Lung (tissue), 12 donors: ENCODE results near the gene VPS35. TPM values are rescaled to one million over a fixed set of nuclear protein-coding genes. Genes with fewer than 3 reads are reported as not detected.

Experiments
- ATAC-seq: fragments of 200-7000 bp; cut with Tn5 transposase; one replicate; pipeline ENCODE4 v1.9.1; 2020; ENCODE audit warnings: moderate number of reproducible peaks; ENCODE audit not compliant: insufficient read depth, low FRiP score
- DNase-seq, 3 donors: peaks; one replicate each; pipeline ENCODE4 v3.0.0-alpha.2; 2013 to 2017
- H3K27ac ChIP-seq, 2 donors: one replicate each; pipeline ENCODE4 v1.5.1; 2013; ENCODE audit warnings: mild to moderate bottlenecking in 2 of 2, moderate library complexity in 2 of 2, control low read depth in 1 of 2, inconsistent platforms in 1 of 2, low read depth in 1 of 2, low read length in 1 of 2
- H3K27me3 ChIP-seq, 3 donors: one replicate each; pipeline ENCODE4 v1.5.1; 2013; ENCODE audit warnings: low read length in 2 of 3; ENCODE audit not compliant: control insufficient read depth in 3 of 3, insufficient read depth in 3 of 3
- H3K36me3 ChIP-seq, 4 donors: one replicate each; pipeline ENCODE4 v1.5.1; 2013; ENCODE audit warnings: low read length in 4 of 4, mild to moderate bottlenecking in 1 of 4, moderate library complexity in 1 of 4; ENCODE audit not compliant: control insufficient read depth in 4 of 4, insufficient read depth in 4 of 4
- H3K4me1 ChIP-seq, 5 donors: one replicate each; pipeline ENCODE4 v1.5.1; 2013; ENCODE audit warnings: low read length in 5 of 5, mild to moderate bottlenecking in 2 of 5, moderate library complexity in 1 of 5; ENCODE audit not compliant: control insufficient read depth in 5 of 5, insufficient read depth in 5 of 5
- H3K4me3 ChIP-seq: one replicate; pipeline ENCODE4 v1.5.1; 2013; ENCODE audit warnings: mild to moderate bottlenecking, control low read depth, moderate library complexity
- H3K9ac ChIP-seq, 2 donors: one replicate each; pipeline ENCODE4 v1.5.1; 2013; ENCODE audit warnings: low read length in 2 of 2, control low read depth in 1 of 2; ENCODE audit not compliant: insufficient read depth in 1 of 2
- H3K9me3 ChIP-seq, 4 donors: one replicate each; pipeline ENCODE4 v1.5.1; 2013; ENCODE audit warnings: low read length in 3 of 4, mild to moderate bottlenecking in 1 of 4, moderate library complexity in 1 of 4; ENCODE audit not compliant: control insufficient read depth in 4 of 4, insufficient read depth in 3 of 4
- CTCF ChIP-seq: IDR thresholded peaks from 2 replicates; pipeline ENCODE4 v1.5.1; 2012; ENCODE audit warnings: mild to moderate bottlenecking; ENCODE audit errors: control extremely low read depth, extremely low read depth
- WGBS, 2 donors: extraction: QIAGEN DNeasy Blood & Tissue Kit; methylation state at CpG; one replicate each; pipeline ENCODE4 v1.1.7; 2013; 5-methylcytosine and 5-hydroxymethylcytosine counted together
- polyA plus RNA-seq, 2 donors: library from polyadenylated mRNA; stranded (reverse); fragments of 200-250 nt; gene quantifications; one replicate each; pipeline ENCODE4 v1.2.1, GENCODE V29; 2013
- total RNA-seq, 2 donors: library from RNA; depleted of rRNA in 1 of 2; stranded (reverse); fragments of >200 nt in 1 of 2; gene quantifications; one replicate each; pipeline ENCODE4 v1.2.1, GENCODE V29; 2014 to 2021
- donor health status: control.
- donor health status: control.
- donor health status: Bipolar disorder and iron deficiency.
- donor health status: healthy.
- donor health status: DM: yes; HTN: yes; CAD: no.

Gene VPS35
- total and polyA plus RNA-seq, 4 donors: 16.6 to 104 (median 69.0) TPM

- peak in 1 of 3 donors; percentile 12 for DNase-seq
- WGBS, 2 donors: 68 to 83% methylated on average over 17 of the region's 17 CpGs
- no peak overlapping the region for H3K9ac ChIP-seq
Observed at GRCh38 chr16:46730801-46731690, 42.1 kb upstream of the VPS35 start.

GRCh38 chr16:46730126-46730525, 41.1 kb upstream of the VPS35 start:
- WGBS, 2 donors: 91 to 97% methylated on average over 8 of the region's 8 CpGs
- Histone ChIP-seq H3K4me3 (no peak overlapping the region), H3K4me1 (no peaks in the 10 kb centered on the region), H3K27ac (no peak overlapping the region), H3K9me3 (peaks cover 0 to 2% (median 0%) of the 10 kb centered on the region in 4 donors), H3K27me3 (no peaks in the 10 kb centered on the region), H3K9ac (no peak overlapping the region), H3K36me3 (no peaks in the 10 kb centered on the region)
- no peak for TF ChIP-seq CTCF
- no peak for DNase-seq
- no peak for ATAC-seq

More at GRCh38 chr16:46730801-46731690, 42.1 kb upstream of the VPS35 start:
- no peak for TF ChIP-seq CTCF
- no peak for ATAC-seq
- no peaks in the 10 kb centered on the region for H3K27me3 ChIP-seq
- no peak overlapping the region for H3K4me3 ChIP-seq
- peak overlapping the region in 1 of 2 donors; percentile 47 for H3K27ac ChIP-seq
- no peaks in the 10 kb centered on the region for H3K4me1 ChIP-seq
- no peaks in the 10 kb centered on the region for H3K36me3 ChIP-seq
- peaks cover 0 to 2% (median 0%) of the 10 kb centered on the region in 4 donors for H3K9me3 ChIP-seq

- no peak for ATAC-seq
- no peaks in the 10 kb centered on the region for H3K36me3 ChIP-seq
- H3K9me3 ChIP-seq: peaks cover 0 to 2% (median 0%) of the 10 kb centered on the region in 4 donors
- TF ChIP-seq CTCF: no peak
- no peaks in the 10 kb centered on the region for H3K4me1 ChIP-seq
- no peak overlapping the region for H3K9ac ChIP-seq
- H3K4me3 ChIP-seq: no peak overlapping the region
- H3K27me3 ChIP-seq: no peaks in the 10 kb centered on the region
- no peak for DNase-seq
- peak overlapping the region in 1 of 2 donors; percentile 43 for H3K27ac ChIP-seq
- 90 to 95% methylated on average over 7 of the region's 7 CpGs for WGBS, 2 donors
Observed at GRCh38 chr16:46729326-46729995, 40.5 kb upstream of the VPS35 start.
